ENCODE results near the gene MT1A. TPM values are rescaled to one million over a fixed set of nuclear protein-coding genes. Genes with fewer than 3 reads are reported as not detected.
A peak's percentile ranks its signal among the peaks of the same experiment; 100 is the strongest.

MT1A gene
- total and polyA plus RNA-seq, 7 experiments from 2014 or later: 0.92 TPM; not detected in 6

DNA sequence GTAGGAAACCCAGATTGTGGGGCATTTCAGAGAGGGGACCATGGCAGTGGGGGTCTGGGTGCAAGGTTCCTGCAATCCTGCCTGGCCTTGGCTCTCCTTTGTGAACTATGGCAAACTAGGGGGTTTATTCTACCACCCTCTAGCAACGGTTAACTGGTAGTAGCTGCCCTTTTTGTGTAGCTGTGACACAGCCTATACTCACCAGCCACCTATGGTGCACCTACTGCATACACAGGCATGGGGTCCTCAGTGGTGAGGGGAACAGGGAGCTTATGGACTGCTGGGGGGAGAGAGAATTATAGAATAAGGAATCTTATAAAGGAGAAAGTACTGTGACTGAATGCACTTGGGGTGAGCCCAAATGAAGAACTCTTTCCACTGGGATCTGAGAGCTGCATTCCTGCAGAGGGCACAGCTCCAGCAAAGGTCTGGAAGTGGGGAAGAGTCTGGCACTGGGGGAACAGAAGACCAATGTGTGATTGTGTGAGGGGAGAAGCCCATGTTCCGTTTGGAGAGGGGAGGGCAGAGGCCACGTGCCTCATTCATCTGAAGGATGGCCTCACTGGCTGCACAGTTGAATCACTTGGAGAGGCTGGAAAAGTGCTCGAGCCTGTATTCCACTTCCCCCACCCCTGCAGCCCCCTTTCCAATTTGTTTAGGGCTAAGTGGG lies 45.9 kb downstream of the MT1A start:
- H3K9me3 ChIP-seq (ENCODE audit: control insufficient read depth in 2 of 3, low read length in 3 of 3): no peaks in the 10 kb centered on the region
- H3K27me3 ChIP-seq (ENCODE audit: control insufficient read depth in 2 of 2, insufficient read depth in 2 of 2, low read length in 2 of 2): no peaks in the 10 kb centered on the region
- Mint-ChIP-seq H3K27me3 (peaks cover 0 to 10% (median 0%) of the 10 kb centered on the region in 5 donors), H3K27ac (peak overlapping the region in 4 of 9 donors; percentile 39 to 95 (median 72)), H3K9me3 (peaks cover 0 to 11% (median 4%) of the 10 kb centered on the region in 11 donors), H3K4me3 (peak overlapping the region; percentile 22 to 99 (median 96)), H3K36me3 (peaks cover 0 to 17% (median 13%) of the 10 kb centered on the region in 5 donors), H3K4me1 (peaks cover 0 to 28% (median 25%) of the 10 kb centered on the region in 7 donors)
- ChIA-PET CTCF (interaction anchor here (1.3 to 4.0 kb wide), 3 partner anchors 10 to 107 kb away, joined by 3 to 31 read pairs (median 8); no protein-coding TSS in a partner anchor), POLR2A (no interaction called here)
- DNase-seq (no peak), ATAC-seq (no peak)
- intact Hi-C loops (cut with micrococcal nuclease): loop anchor here in 1 of 2 donors (5.0 kb wide), 2 partner anchors 42 to 248 kb away; partner anchors contain the start of gene HERPUD1
- H3K36me3 ChIP-seq (ENCODE audit: control insufficient read depth in 2 of 3, insufficient read depth in 3 of 3, low read length in 3 of 3): no peaks in the 10 kb centered on the region
- H3K4me3 ChIP-seq (ENCODE audit: low read length): no peak overlapping the region
- no peak overlapping the region for H3K27ac ChIP-seq (ENCODE audit: low read depth, low read length)
- peaks cover 13 to 15% of the 10 kb centered on the region in 2 donors for H3K4me1 ChIP-seq (ENCODE audit: control insufficient read depth in 2 of 2, insufficient read depth in 2 of 2, low read length in 2 of 2)

DNA sequence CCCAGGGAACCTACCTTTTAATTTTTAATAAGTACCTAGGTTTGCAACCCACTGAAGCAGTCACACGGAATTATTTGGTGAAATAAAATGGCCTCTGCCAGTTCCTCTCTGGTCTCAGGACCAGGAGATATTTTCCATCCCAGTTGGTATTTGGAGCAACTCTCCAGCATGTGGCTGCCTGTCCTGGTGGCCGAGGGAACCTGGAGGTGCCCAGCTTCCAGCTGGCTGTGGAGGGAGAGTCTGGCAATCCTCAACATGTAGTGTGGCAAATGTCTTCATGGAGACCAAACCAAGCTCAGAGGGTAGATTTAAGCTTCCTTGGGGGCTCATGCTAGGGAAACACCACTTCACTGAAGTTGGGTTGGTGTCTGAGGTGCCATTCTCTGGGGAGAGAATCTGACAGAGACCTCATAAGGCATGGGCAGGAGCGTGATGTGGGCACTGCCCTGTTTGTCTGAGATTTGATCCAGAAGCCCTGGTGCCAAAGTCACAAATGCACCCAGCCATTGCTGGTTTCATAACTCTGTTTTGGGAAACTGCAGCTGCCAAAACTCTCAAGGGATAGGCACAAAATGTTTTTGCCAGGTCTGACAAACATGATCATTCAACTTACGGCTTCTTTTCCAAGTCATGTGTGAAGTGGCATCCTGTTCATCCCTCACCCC lies 46.6 kb downstream of the MT1A start:
- H3K36me3 ChIP-seq (ENCODE audit: control insufficient read depth in 2 of 3, insufficient read depth in 3 of 3, low read length in 3 of 3): no peaks in the 10 kb centered on the region
- no peaks in the 10 kb centered on the region for H3K9me3 ChIP-seq (ENCODE audit: control insufficient read depth in 2 of 3, low read length in 3 of 3)
- H3K4me1 ChIP-seq (ENCODE audit: control insufficient read depth in 2 of 2, insufficient read depth in 2 of 2, low read length in 2 of 2): peaks cover 13 to 15% of the 10 kb centered on the region in 2 donors
- Mint-ChIP-seq H3K9me3 (peaks cover 0 to 11% (median 4%) of the 10 kb centered on the region in 11 donors), H3K36me3 (peaks cover 0 to 17% (median 13%) of the 10 kb centered on the region in 5 donors), H3K27ac (no peak overlapping the region), H3K4me3 (peak overlapping the region in 1 of 10 donors; percentile 22), H3K4me1 (peaks cover 0 to 28% (median 25%) of the 10 kb centered on the region in 7 donors), H3K27me3 (peaks cover 0 to 13% (median 0%) of the 10 kb centered on the region in 5 donors)
- POLR2A ChIA-PET: interaction anchor here (0.7 kb wide), 1 partner anchor 23 kb away, joined by 3 read pairs; no protein-coding TSS in a partner anchor
- DNase-seq: no peak
- ATAC-seq: no peak
- no peak overlapping the region for H3K4me3 ChIP-seq (ENCODE audit: low read length)
- H3K27me3 ChIP-seq (ENCODE audit: control insufficient read depth in 2 of 2, insufficient read depth in 2 of 2, low read length in 2 of 2): no peaks in the 10 kb centered on the region
- CTCF ChIA-PET: interaction anchor here (2.4 to 4.0 kb wide), 2 partner anchors 11 to 17 kb away, joined by 8 to 31 read pairs; no protein-coding TSS in a partner anchor
- intact Hi-C loops (cut with micrococcal nuclease): loop anchor here in 1 of 2 donors (5.0 kb wide), 2 partner anchors 43 to 247 kb away; partner anchors contain the start of gene HERPUD1
- H3K27ac ChIP-seq (ENCODE audit: low read depth, low read length): no peak overlapping the region

DNA sequence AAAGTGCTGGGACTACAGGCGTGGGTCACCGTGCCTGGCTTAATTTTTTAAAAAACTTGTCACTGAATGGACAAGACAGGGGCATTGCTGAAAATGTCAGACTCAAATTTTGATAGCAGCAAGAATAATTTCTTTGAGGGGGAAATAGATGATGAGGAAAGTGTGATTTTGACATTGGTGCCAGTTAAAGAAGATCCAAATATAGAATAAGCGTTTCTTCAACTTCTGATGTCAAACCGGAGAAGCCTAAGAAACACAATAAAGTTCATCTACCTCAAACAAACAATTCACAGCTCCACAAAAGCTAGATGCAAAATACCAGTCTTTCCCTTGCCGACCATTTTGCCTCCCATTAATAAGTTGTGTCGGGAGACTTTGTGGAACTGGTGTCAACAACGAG lies 48.3 kb downstream of the MT1A start:
- ChIA-PET CTCF (no interaction called here), POLR2A (interaction anchor here (1.6 kb wide), 1 partner anchor 9 kb away, joined by 3 read pairs; no protein-coding TSS in a partner anchor)
- Histone ChIP-seq H3K4me1 (ENCODE audit: control insufficient read depth in 2 of 2, insufficient read depth in 2 of 2, low read length in 2 of 2) (peaks cover 9 to 13% of the 10 kb centered on the region in 2 donors), H3K4me3 (ENCODE audit: low read length) (no peak overlapping the region), H3K27ac (ENCODE audit: low read depth, low read length) (no peak overlapping the region), H3K27me3 (ENCODE audit: control insufficient read depth in 2 of 2, insufficient read depth in 2 of 2, low read length in 2 of 2) (no peaks in the 10 kb centered on the region), H3K9me3 (ENCODE audit: control insufficient read depth in 2 of 3, low read length in 3 of 3) (no peaks in the 10 kb centered on the region), H3K36me3 (ENCODE audit: control insufficient read depth in 2 of 3, insufficient read depth in 3 of 3, low read length in 3 of 3) (no peaks in the 10 kb centered on the region)
- DNase-seq: no peak
- Mint-ChIP-seq H3K27ac (no peak overlapping the region), H3K4me1 (peaks cover 0 to 22% (median 19%) of the 10 kb centered on the region in 7 donors), H3K4me3 (no peak overlapping the region), H3K9me3 (peaks cover 0 to 11% (median 4%) of the 10 kb centered on the region in 11 donors), H3K27me3 (peaks cover 0 to 16% (median 0%) of the 10 kb centered on the region in 5 donors), H3K36me3 (peaks cover 0 to 17% (median 13%) of the 10 kb centered on the region in 5 donors)
- ATAC-seq: no peak
- intact Hi-C loops (cut with micrococcal nuclease): no loop called here

DNA sequence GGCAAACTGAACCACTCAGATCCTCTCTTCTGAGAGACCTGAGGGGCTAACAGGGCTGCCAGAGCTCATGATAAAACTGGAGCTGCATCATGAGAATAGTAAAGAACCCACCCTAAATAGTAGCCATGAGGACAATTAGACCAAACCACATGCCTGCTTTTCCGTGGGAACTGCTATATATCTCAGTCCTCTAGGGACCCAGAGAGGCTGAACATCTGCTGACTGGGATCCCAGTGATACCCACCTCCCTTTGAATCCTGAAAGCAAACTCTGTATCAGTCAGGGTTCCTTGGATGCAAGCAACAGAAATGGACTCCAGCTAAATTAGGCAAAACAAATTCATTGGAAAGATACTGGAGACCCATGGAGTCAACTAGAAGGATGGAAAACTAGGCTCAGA lies 50.3 kb downstream of the MT1A start:
- CTCF ChIA-PET: no interaction called here
- DNase-seq: no peak
- ATAC-seq: no peak
- H3K9me3 Mint-ChIP-seq: peaks cover 0 to 11% (median 4%) of the 10 kb centered on the region in 11 donors
- Histone ChIP-seq H3K4me1 (ENCODE audit: control insufficient read depth in 2 of 2, insufficient read depth in 2 of 2, low read length in 2 of 2) (no peaks in the 10 kb centered on the region), H3K4me3 (ENCODE audit: low read length) (no peak overlapping the region), H3K27me3 (ENCODE audit: control insufficient read depth in 2 of 2, insufficient read depth in 2 of 2, low read length in 2 of 2) (no peaks in the 10 kb centered on the region), H3K27ac (ENCODE audit: low read depth, low read length) (no peak overlapping the region), H3K36me3 (ENCODE audit: control insufficient read depth in 2 of 3, insufficient read depth in 3 of 3, low read length in 3 of 3) (no peaks in the 10 kb centered on the region), H3K9me3 (ENCODE audit: control insufficient read depth in 2 of 3, low read length in 3 of 3) (no peaks in the 10 kb centered on the region)
- peaks cover 0 to 16% (median 0%) of the 10 kb centered on the region in 5 donors for H3K27me3 Mint-ChIP-seq
- H3K27ac Mint-ChIP-seq: no peak overlapping the region
- H3K4me1 Mint-ChIP-seq: peaks cover 0 to 9% (median 6%) of the 10 kb centered on the region in 7 donors
- POLR2A ChIA-PET: no interaction called here
- intact Hi-C loops (cut with micrococcal nuclease): no loop called here
- H3K36me3 Mint-ChIP-seq: peaks cover 0 to 16% (median 13%) of the 10 kb centered on the region in 5 donors
- no peak overlapping the region for H3K4me3 Mint-ChIP-seq

DNA sequence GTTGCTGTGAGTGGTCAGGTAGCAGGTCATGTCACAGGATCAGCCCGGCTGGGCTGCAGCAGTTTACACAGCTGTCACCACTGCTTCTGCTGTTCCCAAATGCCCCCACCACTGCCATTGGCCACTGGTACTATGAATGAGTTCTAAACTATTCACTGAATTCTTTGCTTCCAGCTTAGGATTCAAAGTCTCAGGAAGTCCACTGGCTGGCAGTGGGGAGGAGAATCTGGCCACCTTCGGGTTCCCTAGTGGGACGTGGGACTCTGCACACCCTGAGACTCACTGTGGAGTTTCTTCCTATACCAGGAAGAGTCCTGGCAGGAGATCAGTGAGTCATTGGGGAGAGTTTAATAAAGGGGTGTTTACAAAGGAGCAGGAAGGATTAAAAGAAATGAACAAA lies 50.7 kb downstream of the MT1A start:
- CTCF ChIA-PET: no interaction called here
- Mint-ChIP-seq H3K27ac (no peak overlapping the region), H3K27me3 (peaks cover 0 to 16% (median 0%) of the 10 kb centered on the region in 5 donors)

More for the DNA sequence above, 50.7 kb downstream of the MT1A start:
- POLR2A ChIA-PET: no interaction called here
- Histone ChIP-seq H3K9me3 (ENCODE audit: control insufficient read depth in 2 of 3, low read length in 3 of 3) (no peaks in the 10 kb centered on the region), H3K27ac (ENCODE audit: low read depth, low read length) (no peak overlapping the region), H3K27me3 (ENCODE audit: control insufficient read depth in 2 of 2, insufficient read depth in 2 of 2, low read length in 2 of 2) (no peaks in the 10 kb centered on the region), H3K4me1 (ENCODE audit: control insufficient read depth in 2 of 2, insufficient read depth in 2 of 2, low read length in 2 of 2) (no peaks in the 10 kb centered on the region), H3K4me3 (ENCODE audit: low read length) (no peak overlapping the region), H3K36me3 (ENCODE audit: control insufficient read depth in 2 of 3, insufficient read depth in 3 of 3, low read length in 3 of 3) (no peaks in the 10 kb centered on the region)
- ATAC-seq (no peak), DNase-seq (no peak)
- Mint-ChIP-seq H3K36me3 (peaks cover 0 to 13% (median 12%) of the 10 kb centered on the region in 5 donors), H3K9me3 (peaks cover 0 to 11% (median 4%) of the 10 kb centered on the region in 11 donors), H3K4me3 (no peak overlapping the region), H3K4me1 (peaks cover 0 to 7% (median 2%) of the 10 kb centered on the region in 7 donors)
- intact Hi-C loops (cut with micrococcal nuclease): no loop called here
